ENCODE measurements around the gene NEFH.

The NEFH gene

DNA sequence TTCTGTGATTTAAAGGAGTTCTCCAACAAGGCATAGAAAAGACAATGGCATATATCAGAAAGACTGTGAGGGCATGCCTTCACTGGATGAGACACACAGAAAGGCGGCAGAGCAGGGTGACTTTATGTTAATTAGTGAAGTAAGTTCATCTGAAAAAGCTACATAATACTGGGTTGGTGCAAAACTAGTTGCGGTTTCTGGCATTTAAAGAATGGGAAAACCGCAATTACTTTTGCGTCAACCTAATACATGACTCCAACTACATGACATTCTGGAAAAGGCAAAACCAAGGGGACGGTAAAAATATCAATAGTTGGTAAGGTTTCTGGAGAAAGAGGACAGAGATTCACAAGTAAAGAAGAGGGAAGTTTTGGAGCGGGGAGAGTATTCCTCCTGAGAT lies 36.6 kb upstream of the NEFH start:
- TF ChIP-seq EZH2phosphoT487 (IDR thresholded peaks at IDR 0.05; ENCODE audit: borderline replicate concordance, low read length): no peak
- TF ChIP-seq, protein P1, sequence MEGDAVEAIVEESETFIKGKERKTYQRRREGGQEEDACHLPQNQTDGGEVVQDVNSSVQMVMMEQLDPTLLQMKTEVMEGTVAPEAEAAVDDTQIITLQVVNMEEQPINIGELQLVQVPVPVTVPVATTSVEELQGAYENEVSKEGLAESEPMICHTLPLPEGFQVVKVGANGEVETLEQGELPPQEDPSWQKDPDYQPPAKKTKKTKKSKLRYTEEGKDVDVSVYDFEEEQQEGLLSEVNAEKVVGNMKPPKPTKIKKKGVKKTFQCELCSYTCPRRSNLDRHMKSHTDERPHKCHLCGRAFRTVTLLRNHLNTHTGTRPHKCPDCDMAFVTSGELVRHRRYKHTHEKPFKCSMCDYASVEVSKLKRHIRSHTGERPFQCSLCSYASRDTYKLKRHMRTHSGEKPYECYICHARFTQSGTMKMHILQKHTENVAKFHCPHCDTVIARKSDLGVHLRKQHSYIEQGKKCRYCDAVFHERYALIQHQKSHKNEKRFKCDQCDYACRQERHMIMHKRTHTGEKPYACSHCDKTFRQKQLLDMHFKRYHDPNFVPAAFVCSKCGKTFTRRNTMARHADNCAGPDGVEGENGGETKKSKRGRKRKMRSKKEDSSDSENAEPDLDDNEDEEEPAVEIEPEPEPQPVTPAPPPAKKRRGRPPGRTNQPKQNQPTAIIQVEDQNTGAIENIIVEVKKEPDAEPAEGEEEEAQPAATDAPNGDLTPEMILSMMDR (IDR thresholded peaks at IDR 0.05; ENCODE audit: low read depth, low read length, poor library complexity, severe bottlenecking): no peak

GRCh38 chr22:29443861-29444792 lies 35.9 kb upstream of the NEFH start:
- H3K79me2 ChIP-seq (ENCODE audit: control insufficient read depth, low read length): no peaks in the 10 kb centered on the region
- H3K27ac ChIP-seq (ENCODE audit: low read depth, low read length): no peak overlapping the region
- H3K9me3 ChIP-seq (ENCODE audit: control insufficient read depth, insufficient read depth, low read length): no peaks in the 10 kb centered on the region
- H4K20me1 ChIP-seq (ENCODE audit: control insufficient read depth, insufficient read depth, low read depth, low read length): no peaks in the 10 kb centered on the region
- no peak overlapping the region for H3K4me3 ChIP-seq (ENCODE audit: low read length)
- H3K4me2 ChIP-seq (ENCODE audit: low read length): no peak overlapping the region
- H3K27me3 ChIP-seq (ENCODE audit: control insufficient read depth, low read length): peaks cover 10% of the 10 kb centered on the region
- TF ChIP-seq, protein P1 (IDR thresholded peaks at IDR 0.05; ENCODE audit: low read depth, low read length, poor library complexity, severe bottlenecking): no peak
- TF ChIP-seq EZH2phosphoT487 (IDR thresholded peaks at IDR 0.05; ENCODE audit: borderline replicate concordance, low read length): no peak
- H3K36me3 ChIP-seq (ENCODE audit: control insufficient read depth, low read length): no peaks in the 10 kb centered on the region
- no peaks in the 10 kb centered on the region for H3K4me1 ChIP-seq (ENCODE audit: control insufficient read depth, low read length)
- H3F3A ChIP-seq (ENCODE audit: control insufficient read depth, insufficient read depth): no peaks in the 10 kb centered on the region
- H3K9me2 ChIP-seq (replicated peaks; ENCODE audit: control insufficient read depth, low read length): no peaks in the 10 kb centered on the region

More for the DNA sequence above, 36.6 kb upstream of the NEFH start:
- Histone ChIP-seq H3K9me3 (ENCODE audit: control insufficient read depth, insufficient read depth, low read length) (no peaks in the 10 kb centered on the region), H3K27me3 (ENCODE audit: control insufficient read depth, low read length) (peaks cover 10% of the 10 kb centered on the region), H3K36me3 (ENCODE audit: control insufficient read depth, low read length) (no peaks in the 10 kb centered on the region), H3K79me2 (ENCODE audit: control insufficient read depth, low read length) (no peaks in the 10 kb centered on the region), H3K4me3 (ENCODE audit: low read length) (no peak overlapping the region), H3K4me2 (ENCODE audit: low read length) (no peak overlapping the region), H3K27ac (ENCODE audit: low read depth, low read length) (no peak overlapping the region), H4K20me1 (ENCODE audit: control insufficient read depth, insufficient read depth, low read depth, low read length) (no peaks in the 10 kb centered on the region), H3K4me1 (ENCODE audit: control insufficient read depth, low read length) (no peaks in the 10 kb centered on the region), H3F3A (ENCODE audit: control insufficient read depth, insufficient read depth) (no peaks in the 10 kb centered on the region), H3K9me2 (replicated peaks; ENCODE audit: control insufficient read depth, low read length) (no peaks in the 10 kb centered on the region)

GRCh38 chr22:29445508-29445907 lies 34.5 kb upstream of the NEFH start:
- Histone ChIP-seq H4K20me1 (ENCODE audit: control insufficient read depth, insufficient read depth, low read depth, low read length) (no peaks in the 10 kb centered on the region), H3K27ac (ENCODE audit: low read depth, low read length) (no peak overlapping the region), H3K27me3 (ENCODE audit: control insufficient read depth, low read length) (peaks cover 10% of the 10 kb centered on the region), H3K4me3 (ENCODE audit: low read length) (no peak overlapping the region), H3K9me3 (ENCODE audit: control insufficient read depth, insufficient read depth, low read length) (no peaks in the 10 kb centered on the region), H3F3A (ENCODE audit: control insufficient read depth, insufficient read depth) (no peaks in the 10 kb centered on the region), H3K79me2 (ENCODE audit: control insufficient read depth, low read length) (no peaks in the 10 kb centered on the region), H3K4me1 (ENCODE audit: control insufficient read depth, low read length) (no peaks in the 10 kb centered on the region), H3K36me3 (ENCODE audit: control insufficient read depth, low read length) (no peaks in the 10 kb centered on the region), H3K4me2 (ENCODE audit: low read length) (no peak overlapping the region), H3K9me2 (replicated peaks; ENCODE audit: control insufficient read depth, low read length) (no peaks in the 10 kb centered on the region)
- TF ChIP-seq, protein P1 (IDR thresholded peaks at IDR 0.05; ENCODE audit: low read depth, low read length, poor library complexity, severe bottlenecking): no peak
- TF ChIP-seq EZH2phosphoT487 (IDR thresholded peaks at IDR 0.05; ENCODE audit: borderline replicate concordance, low read length): no peak
